Renal cortex interstitium (tissue), 11 donors: Measurements from ENCODE around the gene ANKRD33B. TPM values are rescaled to one million over a fixed set of nuclear protein-coding genes. Genes with fewer than 3 reads are reported as not detected.
"Not testable (repeated sequence)": the region's sequence is repeated elsewhere in the genome, so short reads cannot be mapped to it uniquely, and the experiment has no call there.

Experiments
- DNase-seq, 11 donors: peaks; one replicate each; pipeline ENCODE4 v3.0.0-alpha.2; 2013; ENCODE audit warnings: low read depth in 9 of 11, low spot score in 4 of 11; ENCODE audit errors: extremely low read depth in 1 of 11
- polyA plus RNA-seq, 3 donors: library from polyadenylated mRNA; unstranded; fragments of 120-200 nt; gene quantifications; one replicate each; pipeline ENCODE4 v1.2.1, GENCODE V29; 2013; ENCODE audit not compliant: insufficient read length in 3 of 3

ANKRD33B gene
- polyA plus RNA-seq, 3 donors = 1.9 to 2.0 (median 2.0) TPM

DNA sequence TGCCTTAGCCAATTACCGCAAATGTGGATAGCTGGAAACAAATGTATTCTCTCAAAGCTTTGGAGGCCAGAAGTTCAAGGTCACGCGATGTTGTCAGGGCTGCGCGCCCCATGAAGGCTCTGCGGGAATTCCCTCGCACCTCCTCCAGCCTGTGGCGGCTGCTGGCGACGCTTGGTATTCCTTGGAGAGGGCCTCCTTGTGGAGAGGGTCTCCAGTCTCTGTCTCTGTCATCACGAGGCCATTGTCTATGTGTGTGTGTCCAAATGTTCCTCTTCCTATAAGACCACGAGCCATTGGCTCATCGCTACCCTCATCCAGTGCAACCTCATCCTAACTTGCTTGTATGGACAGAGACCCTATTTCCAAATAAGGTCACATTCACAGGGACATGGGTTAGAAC, 97.5 kb downstream of the ANKRD33B start:
- no peak for DNase-seq

DNA sequence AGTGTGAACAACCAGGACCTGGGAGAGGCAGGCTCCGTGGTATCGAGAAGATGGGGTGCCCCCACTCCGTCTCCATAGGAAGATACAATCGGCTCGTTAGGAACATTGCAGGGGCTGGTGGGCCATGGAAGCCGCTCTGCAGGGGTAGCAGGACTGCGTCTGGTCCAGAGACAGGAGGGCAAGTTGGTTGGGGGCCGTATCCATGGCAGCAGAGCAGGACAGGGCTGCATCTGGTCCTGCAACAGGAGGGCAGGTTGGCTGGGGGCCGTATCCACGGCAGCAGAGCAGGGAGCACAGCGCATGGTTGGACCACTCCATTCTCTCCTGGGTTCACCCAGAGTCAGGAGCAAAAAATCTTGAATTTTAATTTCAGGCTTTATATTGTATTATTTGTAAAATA, 98.2 kb downstream of the ANKRD33B start:
- DNase-seq = no peak

- no peak for DNase-seq
These were observed 99.0 kb downstream of the ANKRD33B start for GRCh38 chr5:10662661-10663488.

- DNase-seq = no peak
These were observed 99.8 kb downstream of the ANKRD33B start for GRCh38 chr5:10663489-10664179.

GRCh38 chr5:10664180-10664769, 100.4 kb downstream of the ANKRD33B start:
- not testable (repeated sequence) for DNase-seq

DNA sequence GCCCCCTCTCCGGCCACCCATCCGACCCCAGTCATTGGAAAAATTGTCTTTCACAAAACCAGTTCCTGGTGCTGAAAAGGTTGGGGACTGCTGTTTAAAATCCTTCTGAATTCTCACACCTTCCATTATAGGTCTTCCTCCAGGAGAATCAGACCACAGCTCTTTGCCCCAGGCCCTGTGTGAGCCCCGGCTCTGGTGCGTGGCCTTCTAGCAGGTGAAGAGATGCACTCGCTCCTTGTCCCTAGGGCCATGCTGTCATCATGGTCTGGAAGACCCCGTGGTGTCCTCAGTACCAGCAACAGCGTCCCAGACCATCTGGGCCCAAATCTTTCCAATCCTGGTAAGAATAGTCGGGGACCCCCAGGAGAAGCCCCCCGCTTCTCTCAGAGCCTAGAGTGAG, 101.9 kb downstream of the ANKRD33B start:
- DNase-seq = no peak

- DNase-seq = no peak
These were observed 102.8 kb downstream of the ANKRD33B start for GRCh38 chr5:10666531-10667299.

- DNase-seq = no peak
These were observed 103.7 kb downstream of the ANKRD33B start for GRCh38 chr5:10667431-10668057.

GRCh38 chr5:10668697-10669096, 104.8 kb downstream of the ANKRD33B start:
- DNase-seq = no peak

GRCh38 chr5:10669983-10670382, 106.1 kb downstream of the ANKRD33B start:
- DNase-seq = no peak

- DNase-seq = no peak
These were observed 107.5 kb downstream of the ANKRD33B start for GRCh38 chr5:10671041-10672008.

DNA sequence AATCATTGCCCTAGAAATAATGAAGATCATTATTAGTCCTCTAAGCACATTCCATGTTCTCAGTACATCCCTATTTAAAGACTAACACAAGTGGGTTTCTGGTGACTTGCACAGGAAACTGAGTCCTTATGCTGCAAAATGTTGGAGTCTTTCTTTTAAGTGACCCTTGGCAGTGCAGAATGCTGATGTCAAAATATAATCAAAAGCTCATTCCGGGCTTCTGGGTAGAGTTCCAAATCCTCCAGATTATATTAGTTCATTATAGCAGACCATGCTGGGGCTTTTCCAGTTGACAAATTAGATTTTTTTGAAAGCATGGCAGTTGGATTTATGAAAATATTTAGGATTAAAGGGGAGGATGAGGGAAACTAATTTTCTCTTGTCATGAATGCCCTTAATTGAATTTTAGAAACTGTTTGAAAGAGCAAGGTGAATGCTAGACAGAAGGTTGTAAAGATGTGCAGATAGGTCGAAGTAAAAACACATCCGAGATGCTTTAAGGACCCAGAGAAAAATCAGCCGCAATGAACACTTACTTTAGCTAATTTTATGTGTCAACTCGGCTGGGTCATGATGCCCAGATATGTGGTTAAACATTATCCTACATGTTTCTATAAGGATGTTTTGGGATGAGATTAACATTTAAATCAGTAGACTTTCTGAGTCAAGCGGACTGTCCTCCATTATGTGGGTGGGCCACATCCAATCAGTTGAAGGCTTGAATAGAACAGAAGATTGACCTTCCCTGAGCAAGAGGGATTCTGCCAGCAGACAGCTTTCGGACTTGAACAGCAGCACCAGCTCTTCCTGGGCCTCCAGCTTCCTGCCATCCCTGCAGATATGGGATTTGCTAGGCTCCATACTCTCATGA, 108.5 kb downstream of the ANKRD33B start:
- DNase-seq = no peak

DNA sequence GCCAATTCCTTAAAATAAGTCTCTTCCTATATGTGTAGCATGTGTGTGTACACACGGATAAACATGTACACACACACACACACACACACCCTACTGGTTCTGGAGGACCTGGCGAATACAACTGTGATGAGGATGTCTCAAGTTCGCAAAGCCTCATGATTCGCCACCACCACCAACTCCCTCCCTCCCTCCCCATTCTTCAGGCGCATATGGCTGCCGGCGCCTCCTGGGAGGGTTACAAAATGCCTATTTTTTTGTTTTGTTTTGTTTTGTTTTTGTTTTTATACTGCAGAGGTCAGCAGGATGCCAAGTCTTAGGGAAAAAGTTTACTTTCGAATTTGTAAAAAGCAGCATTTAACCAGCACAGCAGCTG, 109.1 kb downstream of the ANKRD33B start:
- DNase-seq = no peak

DNA sequence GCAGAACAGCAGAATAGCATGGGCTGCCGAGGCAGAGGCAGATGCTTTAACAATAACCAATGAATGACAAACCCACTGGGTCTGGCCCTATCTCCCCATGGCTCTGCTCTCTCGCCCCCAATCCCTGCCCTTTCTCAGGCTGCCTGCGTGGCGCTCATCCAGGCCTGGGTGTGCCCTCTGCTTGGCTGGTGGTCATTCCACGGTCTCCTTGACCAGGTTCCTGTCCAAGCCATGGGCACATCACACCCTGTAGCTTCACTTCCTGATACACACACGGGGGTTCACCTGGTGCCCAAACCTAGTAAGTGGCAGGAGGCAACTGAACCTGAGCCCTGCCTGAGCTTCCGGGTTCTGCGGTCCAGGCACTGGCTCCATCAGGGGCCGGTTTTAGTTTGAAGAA, 109.5 kb downstream of the ANKRD33B start:
- no peak for DNase-seq

GRCh38 chr5:10674096-10674495, 110.2 kb downstream of the ANKRD33B start:
- no peak for DNase-seq

- no peak for DNase-seq
These were observed 110.7 kb downstream of the ANKRD33B start for GRCh38 chr5:10674582-10674981.

DNA sequence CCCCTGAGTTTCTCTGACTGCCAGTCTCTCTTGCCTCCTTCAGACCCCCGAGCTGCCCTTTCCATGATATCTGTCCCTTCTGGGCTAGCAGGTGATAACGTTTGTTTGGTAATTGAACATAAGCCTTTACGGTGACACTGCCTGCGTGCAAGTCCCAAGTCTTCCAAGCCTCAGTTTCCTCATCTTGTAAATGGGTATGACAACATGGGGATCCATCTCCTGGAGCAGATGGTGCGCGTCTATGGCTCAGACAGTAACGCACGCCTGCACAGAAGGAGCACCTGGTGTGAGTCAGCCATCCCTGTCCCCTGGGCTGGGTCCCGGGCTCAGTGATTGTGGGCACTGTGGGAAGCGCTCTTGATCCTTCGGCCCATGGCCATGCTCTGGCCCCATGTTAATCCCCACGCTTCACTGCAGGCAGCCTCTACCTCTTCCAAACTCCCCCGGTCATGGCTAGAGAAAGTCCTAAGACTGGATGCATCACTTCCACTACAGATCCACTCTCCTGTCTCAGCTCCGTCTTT, 111.4 kb downstream of the ANKRD33B start:
- DNase-seq = no peak
